ENCODE measurements around the gene ARRDC1. TPM values are rescaled to one million over a fixed set of nuclear protein-coding genes. Genes with fewer than 3 reads are reported as not detected.

ARRDC1 gene
- polyA plus RNA-seq, 1 donor from 2014 or later: 53.4 TPM

- Histone ChIP-seq H4K20me1 (ENCODE audit: insufficient read depth) (no peaks in the 10 kb centered on the region), H3K4me2 (ENCODE audit: low read length) (peak overlapping the region; percentile 87), H3F3A (ENCODE audit: insufficient read depth, low read length, poor library complexity, severe bottlenecking) (no peaks in the 10 kb centered on the region), H3K27ac (ENCODE audit: low read length) (peak overlapping the region; percentile 66), H3K9ac (ENCODE audit: low read length) (peak overlapping the region; percentile 76), H3K27me3 (ENCODE audit: insufficient read depth, low read depth, low read length) (no peaks in the 10 kb centered on the region), H3K36me3 (ENCODE audit: insufficient read depth, low read length) (no peaks in the 10 kb centered on the region), H3K9me2 (ENCODE audit: insufficient read depth, low read length) (no peaks in the 10 kb centered on the region), H3K4me3 (ENCODE audit: low read length) (peak overlapping the region; percentile 73), H3K9me3 (ENCODE audit: low read length) (no peaks in the 10 kb centered on the region), H2AFZ (ENCODE audit: low read depth, low read length) (peak overlapping the region; percentile 6), H3K79me2 (replicated peaks; ENCODE audit: insufficient read depth, low read length) (peaks cover 63% of the 10 kb centered on the region)
- TF ChIP-seq SMC3 (conservative IDR thresholded peaks at IDR 0.05; ENCODE audit: poor library complexity) (peak; percentile 29), POLR2AphosphoS5 (IDR thresholded peaks at IDR 0.05) (no peak), MXI1 (conservative IDR thresholded peaks at IDR 0.05; ENCODE audit: poor library complexity, severe bottlenecking) (peak; percentile 87)
- TF ChIP-seq, protein P1, sequence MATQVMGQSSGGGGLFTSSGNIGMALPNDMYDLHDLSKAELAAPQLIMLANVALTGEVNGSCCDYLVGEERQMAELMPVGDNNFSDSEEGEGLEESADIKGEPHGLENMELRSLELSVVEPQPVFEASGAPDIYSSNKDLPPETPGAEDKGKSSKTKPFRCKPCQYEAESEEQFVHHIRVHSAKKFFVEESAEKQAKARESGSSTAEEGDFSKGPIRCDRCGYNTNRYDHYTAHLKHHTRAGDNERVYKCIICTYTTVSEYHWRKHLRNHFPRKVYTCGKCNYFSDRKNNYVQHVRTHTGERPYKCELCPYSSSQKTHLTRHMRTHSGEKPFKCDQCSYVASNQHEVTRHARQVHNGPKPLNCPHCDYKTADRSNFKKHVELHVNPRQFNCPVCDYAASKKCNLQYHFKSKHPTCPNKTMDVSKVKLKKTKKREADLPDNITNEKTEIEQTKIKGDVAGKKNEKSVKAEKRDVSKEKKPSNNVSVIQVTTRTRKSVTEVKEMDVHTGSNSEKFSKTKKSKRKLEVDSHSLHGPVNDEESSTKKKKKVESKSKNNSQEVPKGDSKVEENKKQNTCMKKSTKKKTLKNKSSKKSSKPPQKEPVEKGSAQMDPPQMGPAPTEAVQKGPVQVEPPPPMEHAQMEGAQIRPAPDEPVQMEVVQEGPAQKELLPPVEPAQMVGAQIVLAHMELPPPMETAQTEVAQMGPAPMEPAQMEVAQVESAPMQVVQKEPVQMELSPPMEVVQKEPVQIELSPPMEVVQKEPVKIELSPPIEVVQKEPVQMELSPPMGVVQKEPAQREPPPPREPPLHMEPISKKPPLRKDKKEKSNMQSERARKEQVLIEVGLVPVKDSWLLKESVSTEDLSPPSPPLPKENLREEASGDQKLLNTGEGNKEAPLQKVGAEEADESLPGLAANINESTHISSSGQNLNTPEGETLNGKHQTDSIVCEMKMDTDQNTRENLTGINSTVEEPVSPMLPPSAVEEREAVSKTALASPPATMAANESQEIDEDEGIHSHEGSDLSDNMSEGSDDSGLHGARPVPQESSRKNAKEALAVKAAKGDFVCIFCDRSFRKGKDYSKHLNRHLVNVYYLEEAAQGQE (IDR thresholded peaks at IDR 0.05; ENCODE audit: borderline replicate concordance): no peak
Observed at GRCh38 chr9:137619240-137620047, 14.0 kb downstream of the ARRDC1 start.

GRCh38 chr9:137620048-137620405, 14.5 kb downstream of the ARRDC1 start:
- Histone ChIP-seq H2AFZ (ENCODE audit: low read depth, low read length) (no peak overlapping the region), H3K36me3 (ENCODE audit: insufficient read depth, low read length) (no peaks in the 10 kb centered on the region), H3K4me2 (ENCODE audit: low read length) (peak overlapping the region; percentile 87), H4K20me1 (ENCODE audit: insufficient read depth) (no peaks in the 10 kb centered on the region), H3K27ac (ENCODE audit: low read length) (peak overlapping the region; percentile 66), H3K79me2 (replicated peaks; ENCODE audit: insufficient read depth, low read length) (peaks cover 67% of the 10 kb centered on the region), H3K9ac (ENCODE audit: low read length) (peak overlapping the region; percentile 76), H3K9me2 (ENCODE audit: insufficient read depth, low read length) (no peaks in the 10 kb centered on the region), H3K27me3 (ENCODE audit: insufficient read depth, low read depth, low read length) (no peaks in the 10 kb centered on the region), H3F3A (ENCODE audit: insufficient read depth, low read length, poor library complexity, severe bottlenecking) (no peaks in the 10 kb centered on the region), H3K4me3 (ENCODE audit: low read length) (peak overlapping the region; percentile 73), H3K9me3 (ENCODE audit: low read length) (no peaks in the 10 kb centered on the region)
- TF ChIP-seq MXI1 (conservative IDR thresholded peaks at IDR 0.05; ENCODE audit: poor library complexity, severe bottlenecking) (no peak), RAD21 (conservative IDR thresholded peaks at IDR 0.05) (no peak)

DNA sequence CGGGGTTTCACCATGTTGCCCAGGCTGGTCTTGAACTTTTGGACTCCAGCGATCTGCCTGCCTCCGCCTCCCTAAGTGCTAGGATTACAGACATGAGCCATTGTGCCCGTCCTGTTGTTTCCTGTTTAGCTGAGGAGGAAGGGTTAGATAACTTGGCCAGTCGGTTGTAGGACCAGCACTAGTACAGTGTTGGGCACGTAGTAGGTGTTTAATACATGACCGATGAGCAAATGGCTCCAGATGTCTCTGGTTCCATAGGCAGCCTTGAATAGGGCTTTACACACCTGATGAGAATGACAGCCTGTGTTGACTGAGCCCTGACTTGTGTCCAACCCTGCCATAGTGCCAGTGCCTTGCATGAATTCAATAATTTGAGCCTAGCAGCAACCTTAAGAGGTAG, 15.1 kb downstream of the ARRDC1 start:
- H3K4me2 ChIP-seq (ENCODE audit: low read length): peak overlapping the region; percentile 87

More for the DNA sequence above, 15.1 kb downstream of the ARRDC1 start:
- Histone ChIP-seq H3K36me3 (ENCODE audit: insufficient read depth, low read length) (no peaks in the 10 kb centered on the region), H3K9ac (ENCODE audit: low read length) (peak overlapping the region; percentile 76), H3K4me3 (ENCODE audit: low read length) (peak overlapping the region; percentile 73), H2AFZ (ENCODE audit: low read depth, low read length) (no peak overlapping the region), H3K9me2 (ENCODE audit: insufficient read depth, low read length) (no peaks in the 10 kb centered on the region), H3K27me3 (ENCODE audit: insufficient read depth, low read depth, low read length) (no peaks in the 10 kb centered on the region), H3F3A (ENCODE audit: insufficient read depth, low read length, poor library complexity, severe bottlenecking) (no peaks in the 10 kb centered on the region), H3K27ac (ENCODE audit: low read length) (no peak overlapping the region), H4K20me1 (ENCODE audit: insufficient read depth) (no peaks in the 10 kb centered on the region), H3K79me2 (replicated peaks; ENCODE audit: insufficient read depth, low read length) (peaks cover 73% of the 10 kb centered on the region), H3K9me3 (ENCODE audit: low read length) (no peaks in the 10 kb centered on the region)
- TF ChIP-seq RAD21 (conservative IDR thresholded peaks at IDR 0.05) (no peak), EP300 (conservative IDR thresholded peaks at IDR 0.05; ENCODE audit: poor library complexity, severe bottlenecking) (no peak), CTCF (IDR thresholded peaks at IDR 0.05; ENCODE audit: poor library complexity, severe bottlenecking) (no peak), EZH2 (IDR thresholded peaks at IDR 0.05; ENCODE audit: borderline replicate concordance, insufficient read depth, low read length, poor library complexity, severe bottlenecking) (no peak), POLR2AphosphoS5 (IDR thresholded peaks at IDR 0.05) (no peak), SMC3 (conservative IDR thresholded peaks at IDR 0.05; ENCODE audit: poor library complexity) (no peak), MXI1 (conservative IDR thresholded peaks at IDR 0.05; ENCODE audit: poor library complexity, severe bottlenecking) (no peak), TAF1 (IDR thresholded peaks at IDR 0.05; ENCODE audit: low read depth) (no peak)
- TF ChIP-seq, protein P1 (IDR thresholded peaks at IDR 0.05; ENCODE audit: borderline replicate concordance): no peak
